GM23338 (cell line): ENCODE data around the gene CGNL1. TPM values are rescaled to one million over a fixed set of nuclear protein-coding genes. Genes with fewer than 3 reads are reported as not detected.
A peak's percentile ranks its signal among the peaks of the same experiment; 100 is the strongest.

Source experiments
- ATAC-seq: fragments of 200-7000 bp; cut with Tn5 transposase; 3 replicates; pipeline ENCODE4 v1.9.1; 2020
- DNase-seq: peaks from one replicate; pipeline ENCODE4 v3.0.0-alpha.2; 2015; ENCODE audit warnings: low spot score
- H2AFZ ChIP-seq: fragments of 200-600 bp; sonication (generic); 2 replicates; pipeline ENCODE4 v1.8.0; 2016; ENCODE audit warnings: antibody characterized with exemption, mild to moderate bottlenecking, moderate library complexity
- H3F3A ChIP-seq: fragments of 200-600 bp; sonication (generic); replicated peaks from 2 replicates; pipeline ENCODE4 v1.8.0; 2017; ENCODE audit warnings: antibody characterized with exemption, mixed run types, low read depth
- H3K27ac ChIP-seq: fragments of 200-600 bp; sonication (generic); 2 replicates; pipeline ENCODE4 v1.6.1; 2016; ENCODE audit warnings: low read depth
- H3K27me3 ChIP-seq: fragments of 200-600 bp; sonication (generic); 2 replicates; pipeline ENCODE4 v1.8.0; 2016; ENCODE audit warnings: mild to moderate bottlenecking, mixed run types, moderate library complexity; ENCODE audit not compliant: insufficient read depth
- H3K36me3 ChIP-seq: fragments of 200-600 bp; sonication (generic); 2 replicates; pipeline ENCODE4 v1.8.0; 2016; ENCODE audit warnings: mild to moderate bottlenecking; ENCODE audit not compliant: insufficient read depth
- H3K4me1 ChIP-seq: fragments of 200-600 bp; sonication (generic); 2 replicates; pipeline ENCODE4 v1.8.0; 2016; ENCODE audit warnings: mild to moderate bottlenecking, moderate library complexity; ENCODE audit not compliant: insufficient read depth
- H3K4me2 ChIP-seq: fragments of 200-600 bp; sonication (generic); 2 replicates; pipeline ENCODE4 v1.7.1; 2017; ENCODE audit warnings: mixed run types
- H3K4me3 ChIP-seq: fragments of 200-600 bp; sonication (generic); 2 replicates; pipeline ENCODE4 v1.6.1; 2016; ENCODE audit warnings: mixed run types
- H3K79me2 ChIP-seq: fragments of 200-600 bp; sonication (generic); replicated peaks from 2 replicates; pipeline ENCODE4 v1.8.0; 2017; ENCODE audit warnings: mild to moderate bottlenecking; ENCODE audit not compliant: insufficient read depth
- H3K9me2 ChIP-seq: fragments of 200-600 bp; sonication (generic); 2 replicates; pipeline ENCODE4 v1.8.0; 2017; ENCODE audit not compliant: insufficient read depth
- H4K20me1 ChIP-seq: fragments of 200-600 bp; sonication (generic); replicated peaks from 2 replicates; pipeline ENCODE4 v1.8.0; 2017; ENCODE audit warnings: mild to moderate bottlenecking; ENCODE audit not compliant: insufficient read depth
- H3K27ac Mint-ChIP-seq: 2 replicates; pipeline ENCODE4 v1.8.0; 2020; ENCODE audit warnings: inconsistent platforms, mild to moderate bottlenecking, moderate library complexity, mixed read lengths
- H3K27me3 Mint-ChIP-seq: 3 replicates; pipeline ENCODE4 v1.8.0; 2022; ENCODE audit warnings: low read depth, mild to moderate bottlenecking, moderate library complexity, mixed read lengths, inconsistent platforms; ENCODE audit not compliant: insufficient read depth, poor library complexity
- H3K36me3 Mint-ChIP-seq: 3 replicates; pipeline ENCODE4 v1.8.0; 2021; ENCODE audit warnings: low read depth, mild to moderate bottlenecking, inconsistent platforms, moderate library complexity, mixed read lengths
- H3K4me1 Mint-ChIP-seq: 3 replicates; pipeline ENCODE4 v1.8.0; 2020; ENCODE audit warnings: mild to moderate bottlenecking, inconsistent platforms, mixed read lengths
- H3K4me3 Mint-ChIP-seq: 3 replicates; pipeline ENCODE4 v1.8.0; 2021; ENCODE audit warnings: moderate library complexity, mild to moderate bottlenecking, inconsistent platforms, mixed read lengths
- H3K9me3 Mint-ChIP-seq: 3 replicates; pipeline ENCODE4 v1.8.0; 2020; ENCODE audit warnings: moderate library complexity, mild to moderate bottlenecking, inconsistent platforms, mixed read lengths
- CREB1 ChIP-seq: fragments of 250-450 bp; sonication (Bioruptor Pico); IDR thresholded peaks from 2 replicates; pipeline ENCODE4 v1.5.0; 2020; ENCODE audit warnings: low read depth, mild to moderate bottlenecking, moderate library complexity
- ETS1 ChIP-seq: IDR thresholded peaks from 2 replicates; pipeline ENCODE4 v1.6.1; 2016; ENCODE audit warnings: antibody characterized with exemption
- NANOG ChIP-seq: IDR thresholded peaks from 2 replicates; pipeline ENCODE4 v1.6.1; 2016; ENCODE audit warnings: antibody characterized with exemption, borderline replicate concordance
- POLR2AphosphoS5 ChIP-seq: IDR thresholded peaks from 2 replicates; pipeline ENCODE4 v1.6.1; 2016; ENCODE audit warnings: antibody characterized with exemption, low read depth
- ZNF462 ChIP-seq: fragments of 250-450 bp; sonication (Bioruptor Pico); IDR thresholded peaks from 2 replicates; pipeline ENCODE4 v1.5.0; 2020; ENCODE audit warnings: mild to moderate bottlenecking, moderate library complexity
- polyA plus RNA-seq: library from polyadenylated mRNA; unstranded; fragments of >200 nt; fragmentation: Nextera tagmentation; extraction: Ambion mirVana; gene quantifications from 2 replicates; pipeline ENCODE4 v1.2.1, GENCODE V29; 2016
- total RNA-seq: library from RNA; depleted of rRNA; stranded (reverse); fragments of >200 nt; shearing (Covaris generic); gene quantifications from 2 replicates; pipeline ENCODE4 v1.2.3, GENCODE V29; 2014
- TF ChIP-seq, protein P1 (sequence below), 2 experiments: fragments of 200-600 bp in 1 of 2; sonication (generic) in 1 of 2; conservative IDR thresholded peaks; 2 replicates each; pipeline versions ENCODE4 v1.5.1 to v1.6.1; 2016 to 2017; ENCODE audit warnings: antibody characterized with exemption in 2 of 2, low read depth in 2 of 2, mild to moderate bottlenecking in 2 of 2, moderate library complexity in 1 of 2
- TF ChIP-seq, protein P2 (sequence below): IDR thresholded peaks from one replicate; pipeline ENCODE4 v1.6.1; 2018; ENCODE audit warnings: antibody characterized with exemption; ENCODE audit not compliant: unreplicated experiment

CGNL1 gene
- total and polyA plus RNA-seq, 2 experiments from 2014 or later, result 20.0 to 57.8 TPM

DNA sequence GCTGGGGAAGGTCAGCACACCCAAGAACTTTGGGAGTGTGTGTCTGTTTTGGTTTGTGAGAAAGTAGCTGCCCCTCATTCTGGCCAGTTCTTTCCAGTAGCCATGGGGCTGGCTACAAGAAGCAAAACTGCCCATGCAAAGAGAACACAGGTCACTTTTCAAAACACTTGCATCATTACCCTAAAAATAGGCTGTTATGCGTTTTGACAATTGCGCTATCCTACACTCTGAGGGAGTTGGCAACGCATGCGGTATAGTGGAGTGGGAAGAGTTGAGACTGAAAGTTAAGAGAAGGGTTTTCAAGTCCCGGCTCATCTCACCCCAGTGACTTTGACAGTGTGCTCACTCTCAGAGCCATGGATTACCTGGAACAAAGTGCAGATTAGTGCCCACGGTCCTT, 173.6 kb downstream of the CGNL1 start:
- ATAC-seq (no peak), DNase-seq (no peak)
- 0 out of 2 replicates have a peak, but pooled peaks cover 2% of the 10 kb centered on the region for H3K9me2 ChIP-seq
- Mint-ChIP-seq H3K27me3 (peaks cover 9% of the 10 kb centered on the region), H3K27ac (no peak overlapping the region), H3K9me3 (no peaks in the 10 kb centered on the region), H3K4me3 (no peak overlapping the region), H3K36me3 (peaks cover 53% of the 10 kb centered on the region), H3K4me1 (peaks cover 31% of the 10 kb centered on the region)
- 0 out of 2 replicates have a peak overlapping the region, but pooled peaks have one; percentile 55 for H3K27ac ChIP-seq
- no peaks in the 10 kb centered on the region for H3K27me3 ChIP-seq
- H3K4me2 ChIP-seq, result no peak overlapping the region
- no peaks in the 10 kb centered on the region for H4K20me1 ChIP-seq
- H3K4me3 ChIP-seq, result no peak overlapping the region
- TF ChIP-seq NANOG (no peak), ZNF462 (CRISPR knock-in tag) (no peak), ETS1 (no peak), POLR2AphosphoS5 (no peak), CREB1 (no peak)
- TF ChIP-seq, protein P1, sequence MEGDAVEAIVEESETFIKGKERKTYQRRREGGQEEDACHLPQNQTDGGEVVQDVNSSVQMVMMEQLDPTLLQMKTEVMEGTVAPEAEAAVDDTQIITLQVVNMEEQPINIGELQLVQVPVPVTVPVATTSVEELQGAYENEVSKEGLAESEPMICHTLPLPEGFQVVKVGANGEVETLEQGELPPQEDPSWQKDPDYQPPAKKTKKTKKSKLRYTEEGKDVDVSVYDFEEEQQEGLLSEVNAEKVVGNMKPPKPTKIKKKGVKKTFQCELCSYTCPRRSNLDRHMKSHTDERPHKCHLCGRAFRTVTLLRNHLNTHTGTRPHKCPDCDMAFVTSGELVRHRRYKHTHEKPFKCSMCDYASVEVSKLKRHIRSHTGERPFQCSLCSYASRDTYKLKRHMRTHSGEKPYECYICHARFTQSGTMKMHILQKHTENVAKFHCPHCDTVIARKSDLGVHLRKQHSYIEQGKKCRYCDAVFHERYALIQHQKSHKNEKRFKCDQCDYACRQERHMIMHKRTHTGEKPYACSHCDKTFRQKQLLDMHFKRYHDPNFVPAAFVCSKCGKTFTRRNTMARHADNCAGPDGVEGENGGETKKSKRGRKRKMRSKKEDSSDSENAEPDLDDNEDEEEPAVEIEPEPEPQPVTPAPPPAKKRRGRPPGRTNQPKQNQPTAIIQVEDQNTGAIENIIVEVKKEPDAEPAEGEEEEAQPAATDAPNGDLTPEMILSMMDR (conservative IDR thresholded peaks at IDR 0.05; ENCODE audit: low read depth in 2 of 2), result no peak
- TF ChIP-seq, protein P2, sequence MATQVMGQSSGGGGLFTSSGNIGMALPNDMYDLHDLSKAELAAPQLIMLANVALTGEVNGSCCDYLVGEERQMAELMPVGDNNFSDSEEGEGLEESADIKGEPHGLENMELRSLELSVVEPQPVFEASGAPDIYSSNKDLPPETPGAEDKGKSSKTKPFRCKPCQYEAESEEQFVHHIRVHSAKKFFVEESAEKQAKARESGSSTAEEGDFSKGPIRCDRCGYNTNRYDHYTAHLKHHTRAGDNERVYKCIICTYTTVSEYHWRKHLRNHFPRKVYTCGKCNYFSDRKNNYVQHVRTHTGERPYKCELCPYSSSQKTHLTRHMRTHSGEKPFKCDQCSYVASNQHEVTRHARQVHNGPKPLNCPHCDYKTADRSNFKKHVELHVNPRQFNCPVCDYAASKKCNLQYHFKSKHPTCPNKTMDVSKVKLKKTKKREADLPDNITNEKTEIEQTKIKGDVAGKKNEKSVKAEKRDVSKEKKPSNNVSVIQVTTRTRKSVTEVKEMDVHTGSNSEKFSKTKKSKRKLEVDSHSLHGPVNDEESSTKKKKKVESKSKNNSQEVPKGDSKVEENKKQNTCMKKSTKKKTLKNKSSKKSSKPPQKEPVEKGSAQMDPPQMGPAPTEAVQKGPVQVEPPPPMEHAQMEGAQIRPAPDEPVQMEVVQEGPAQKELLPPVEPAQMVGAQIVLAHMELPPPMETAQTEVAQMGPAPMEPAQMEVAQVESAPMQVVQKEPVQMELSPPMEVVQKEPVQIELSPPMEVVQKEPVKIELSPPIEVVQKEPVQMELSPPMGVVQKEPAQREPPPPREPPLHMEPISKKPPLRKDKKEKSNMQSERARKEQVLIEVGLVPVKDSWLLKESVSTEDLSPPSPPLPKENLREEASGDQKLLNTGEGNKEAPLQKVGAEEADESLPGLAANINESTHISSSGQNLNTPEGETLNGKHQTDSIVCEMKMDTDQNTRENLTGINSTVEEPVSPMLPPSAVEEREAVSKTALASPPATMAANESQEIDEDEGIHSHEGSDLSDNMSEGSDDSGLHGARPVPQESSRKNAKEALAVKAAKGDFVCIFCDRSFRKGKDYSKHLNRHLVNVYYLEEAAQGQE, result no peak
- H3K4me1 ChIP-seq, result peaks cover 4% of the 10 kb centered on the region; the same call in 1 of the 2 replicates
- 0 out of 2 replicates have a peak, but pooled peaks cover 3% of the 10 kb centered on the region for H3K36me3 ChIP-seq
- no peak overlapping the region for H2AFZ ChIP-seq
- no peaks in the 10 kb centered on the region for H3K79me2 ChIP-seq
- H3F3A ChIP-seq, result no peaks in the 10 kb centered on the region
